Stimulated activated CD8-positive, alpha-beta memory T cell treated with anti-CD3 and anti-CD28 coated beads, Interleukin-12 subunit alpha, Interleukin-12 subunit beta, amount 100 ng/mL, for 24 hours (primary cell): ENCODE measurements around the gene TMEM179.
A peak's percentile ranks its signal among the peaks of the same experiment; 100 is the strongest.

ENCODE experiments used
- DNase-seq: peaks from one replicate; pipeline ENCODE4 v3.0.0-alpha.2; 2020; ENCODE audit errors: extremely low read depth

The TMEM179 gene

GRCh38 chr14:104569435-104569834 is 35.1 kb downstream of the TMEM179 start:
- no peak for DNase-seq

- DNase-seq: no peak
Observed at GRCh38 chr14:104568620-104569019, 36.0 kb downstream of the TMEM179 start.

- no peak for DNase-seq
Observed at GRCh38 chr14:104567957-104568225, 36.7 kb downstream of the TMEM179 start.

GRCh38 chr14:104567141-104567956 is 37.2 kb downstream of the TMEM179 start:
- no peak for DNase-seq

GRCh38 chr14:104564744-104565679 is 39.6 kb downstream of the TMEM179 start:
- no peak for DNase-seq

GRCh38 chr14:104563742-104564615 is 40.6 kb downstream of the TMEM179 start:
- DNase-seq: peak; percentile 17

GRCh38 chr14:104563191-104563741 is 41.3 kb downstream of the TMEM179 start:
- no peak for DNase-seq

- DNase-seq: no peak
Observed at GRCh38 chr14:104562606-104563005, 42.0 kb downstream of the TMEM179 start.

- DNase-seq: no peak
Observed at GRCh38 chr14:104561632-104562495, 42.7 kb downstream of the TMEM179 start.

- no peak for DNase-seq
Observed at GRCh38 chr14:104561124-104561557, 43.4 kb downstream of the TMEM179 start.

- no peak for DNase-seq
Observed at GRCh38 chr14:104560586-104560945, 44.0 kb downstream of the TMEM179 start.

- no peak for DNase-seq
Observed at GRCh38 chr14:104559804-104560585, 44.6 kb downstream of the TMEM179 start.

- no peak for DNase-seq
Observed at GRCh38 chr14:104559028-104559803, 45.4 kb downstream of the TMEM179 start.

- DNase-seq: no peak
Observed at GRCh38 chr14:104558231-104559027, 46.1 kb downstream of the TMEM179 start.

GRCh38 chr14:104557766-104558165 is 46.8 kb downstream of the TMEM179 start:
- DNase-seq: no peak

- DNase-seq: no peak
Observed at GRCh38 chr14:104557086-104557485, 47.5 kb downstream of the TMEM179 start.

- no peak for DNase-seq
Observed at GRCh38 chr14:104556256-104557021, 48.1 kb downstream of the TMEM179 start.
